GM23338 (cell line): Measurements from ENCODE around the gene TRIM43B. TPM values are rescaled to one million over a fixed set of nuclear protein-coding genes. Genes with fewer than 3 reads are reported as not detected.

ENCODE experiments used
- polyA plus RNA-seq: library from polyadenylated mRNA; unstranded; fragments of >200 nt; fragmentation: Nextera tagmentation; extraction: Ambion mirVana; gene quantifications from 2 replicates; pipeline ENCODE4 v1.2.1, GENCODE V29; 2016
- small RNA-seq: library from RNA; depleted of rRNA; stranded (forward); fragments of <200 nt; gene quantifications from one replicate; pipeline ENCODE3, GENCODE V24; 2014; ENCODE audit warnings: low replicate concordance
- total RNA-seq: library from RNA; depleted of rRNA; stranded (reverse); fragments of >200 nt; shearing (Covaris generic); gene quantifications from 2 replicates; pipeline ENCODE4 v1.2.3, GENCODE V29; 2014; rRNA removed

The TRIM43B gene
- total and polyA plus RNA-seq, 2 experiments from 2014 or later = 0.44 to 0.66 TPM

Small RNA genes within 50 kb of the gene (small RNA-seq; reads per million reads assigned to genes)
- gene AC009237.11 (not detected), gene AC133104.2 (not detected)

Other genes with a start within 250 kb of the TRIM43B start
- 2.2 TPM in 2 replicates for gene PROM2, start 210.3 kb downstream of the TRIM43B start, total RNA-seq
- 1.1 and 2.1 TPM in 2 replicates for gene PROM2, start 210.3 kb downstream of the TRIM43B start, polyA plus RNA-seq
- gene KCNIP3, start 187.4 kb downstream of the TRIM43B start, total RNA-seq = 0.83 and 2.6 TPM in 2 replicates
- gene KCNIP3, start 187.4 kb downstream of the TRIM43B start, polyA plus RNA-seq = 0.32 and 0.45 TPM in 2 replicates
- 48.1 and 51.0 TPM in 2 replicates for gene FAHD2A, start 82.0 kb downstream of the TRIM43B start, total RNA-seq
- 26.8 and 27.6 TPM in 2 replicates for gene FAHD2A, start 82.0 kb downstream of the TRIM43B start, polyA plus RNA-seq
- gene TRIM43, start 107.2 kb upstream of the TRIM43B start, total RNA-seq = 0.23 and 0.59 TPM in 2 replicates
- gene TRIM43, start 107.2 kb upstream of the TRIM43B start, polyA plus RNA-seq = 0.40 TPM in 1 of 2 replicates, not detected in the other